ENCODE results near the gene AK4.
"Not testable (repeated sequence)": the region's sequence is repeated elsewhere in the genome, so short reads cannot be mapped to it uniquely, and the experiment has no call there.

Gene AK4

GRCh38 chr1:65221638-65222339 is 73.8 kb downstream of the AK4 start:
- DNase-seq, result no peak

- no peak for DNase-seq
These were observed 74.4 kb downstream of the AK4 start for GRCh38 chr1:65222340-65222940.

- no peak for DNase-seq
These were observed 76.7 kb downstream of the AK4 start for GRCh38 chr1:65224681-65225091.

GRCh38 chr1:65225179-65225578 is 77.2 kb downstream of the AK4 start:
- DNase-seq, result no peak

- no peak for DNase-seq
These were observed 81.2 kb downstream of the AK4 start for GRCh38 chr1:65229201-65229600.

- no peak for DNase-seq
These were observed 81.8 kb downstream of the AK4 start for GRCh38 chr1:65229754-65230339.

GRCh38 chr1:65230731-65231481 is 82.9 kb downstream of the AK4 start:
- DNase-seq, result peak; percentile 55

GRCh38 chr1:65231718-65232330 is 83.8 kb downstream of the AK4 start:
- no peak for DNase-seq

- no peak for DNase-seq
These were observed 84.5 kb downstream of the AK4 start for GRCh38 chr1:65232461-65232990.

- DNase-seq, result no peak
These were observed 85.8 kb downstream of the AK4 start for GRCh38 chr1:65233782-65234181.

- peak; percentile 92 for DNase-seq
These were observed 88.1 kb downstream of the AK4 start for GRCh38 chr1:65235867-65236805.

- DNase-seq, result not testable (repeated sequence)
These were observed 89.1 kb downstream of the AK4 start for GRCh38 chr1:65237088-65237487.

GRCh38 chr1:65237503-65237902 is 89.5 kb downstream of the AK4 start:
- DNase-seq, result no peak

GRCh38 chr1:65238010-65238409 is 90.0 kb downstream of the AK4 start:
- DNase-seq, result no peak

- no peak for DNase-seq
These were observed 95.5 kb downstream of the AK4 start for GRCh38 chr1:65243491-65243890.

- no peak for DNase-seq
These were observed 97.3 kb downstream of the AK4 start for GRCh38 chr1:65245295-65245694.

- DNase-seq, result no peak
These were observed 99.7 kb downstream of the AK4 start for GRCh38 chr1:65247419-65248359.

GRCh38 chr1:65250826-65251225 is 102.8 kb downstream of the AK4 start:
- DNase-seq, result no peak

- peak; percentile 78 for DNase-seq
These were observed 105.9 kb downstream of the AK4 start for GRCh38 chr1:65253800-65254319.

- DNase-seq, result peak; percentile 78
These were observed 106.5 kb downstream of the AK4 start for GRCh38 chr1:65254320-65255034.

Data from NCI-H2029 treated with DMSO at 0.1 percent for 48 hours (cell line).